ENCODE measurements around the gene HOXC10.

The HOXC10 gene

GRCh38 chr12:53977596-53978445 is 7.1 kb upstream of the HOXC10 start:
- no peak for DNase-seq

DNA sequence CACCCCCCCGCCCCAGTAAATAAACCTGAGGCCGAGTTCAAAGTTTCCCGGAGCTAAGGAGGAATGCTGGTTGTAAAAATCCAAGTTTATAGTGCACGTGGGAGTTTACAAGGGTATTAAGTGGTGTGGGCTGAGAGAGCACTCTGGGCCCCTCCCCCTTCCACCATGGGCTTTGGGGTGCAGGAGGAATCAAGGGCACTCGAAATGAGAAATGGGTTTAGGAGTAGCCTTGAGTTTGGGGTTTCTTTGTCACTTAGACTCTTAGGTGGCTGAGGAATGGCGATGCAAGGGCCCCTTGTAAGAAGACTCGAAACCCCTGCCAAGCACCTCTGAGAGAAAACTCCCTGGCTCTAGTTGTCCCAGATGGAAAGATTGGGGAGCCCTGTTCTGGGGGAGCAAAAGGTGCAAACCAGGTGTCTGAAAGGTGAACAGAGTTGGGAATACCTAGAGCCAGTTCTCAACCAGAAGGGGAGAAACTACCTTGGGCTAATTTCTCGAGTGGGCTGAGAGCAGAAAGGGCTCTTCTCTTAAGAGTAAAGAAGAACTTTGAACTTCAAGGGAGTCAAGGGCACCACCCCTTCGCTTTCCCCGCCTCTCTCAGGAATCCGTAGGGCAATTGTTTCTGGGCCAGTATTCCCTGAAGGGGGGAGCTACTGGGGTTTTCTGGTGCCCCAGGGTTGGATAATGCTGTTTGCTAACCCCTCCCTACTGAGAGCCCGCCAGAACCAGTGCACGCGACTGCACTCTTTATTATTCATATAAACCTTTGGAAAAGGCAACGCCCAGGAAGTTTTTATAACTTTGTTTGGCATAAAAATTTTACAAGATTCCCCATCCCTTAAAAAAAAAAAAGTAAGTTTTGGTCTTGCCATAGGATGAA is 6.2 kb upstream of the HOXC10 start:
- no peak for DNase-seq

GRCh38 chr12:53980104-53980801 is 4.7 kb upstream of the HOXC10 start:
- DNase-seq: no peak

GRCh38 chr12:53980802-53981496 is 4.0 kb upstream of the HOXC10 start:
- no peak for DNase-seq

DNA sequence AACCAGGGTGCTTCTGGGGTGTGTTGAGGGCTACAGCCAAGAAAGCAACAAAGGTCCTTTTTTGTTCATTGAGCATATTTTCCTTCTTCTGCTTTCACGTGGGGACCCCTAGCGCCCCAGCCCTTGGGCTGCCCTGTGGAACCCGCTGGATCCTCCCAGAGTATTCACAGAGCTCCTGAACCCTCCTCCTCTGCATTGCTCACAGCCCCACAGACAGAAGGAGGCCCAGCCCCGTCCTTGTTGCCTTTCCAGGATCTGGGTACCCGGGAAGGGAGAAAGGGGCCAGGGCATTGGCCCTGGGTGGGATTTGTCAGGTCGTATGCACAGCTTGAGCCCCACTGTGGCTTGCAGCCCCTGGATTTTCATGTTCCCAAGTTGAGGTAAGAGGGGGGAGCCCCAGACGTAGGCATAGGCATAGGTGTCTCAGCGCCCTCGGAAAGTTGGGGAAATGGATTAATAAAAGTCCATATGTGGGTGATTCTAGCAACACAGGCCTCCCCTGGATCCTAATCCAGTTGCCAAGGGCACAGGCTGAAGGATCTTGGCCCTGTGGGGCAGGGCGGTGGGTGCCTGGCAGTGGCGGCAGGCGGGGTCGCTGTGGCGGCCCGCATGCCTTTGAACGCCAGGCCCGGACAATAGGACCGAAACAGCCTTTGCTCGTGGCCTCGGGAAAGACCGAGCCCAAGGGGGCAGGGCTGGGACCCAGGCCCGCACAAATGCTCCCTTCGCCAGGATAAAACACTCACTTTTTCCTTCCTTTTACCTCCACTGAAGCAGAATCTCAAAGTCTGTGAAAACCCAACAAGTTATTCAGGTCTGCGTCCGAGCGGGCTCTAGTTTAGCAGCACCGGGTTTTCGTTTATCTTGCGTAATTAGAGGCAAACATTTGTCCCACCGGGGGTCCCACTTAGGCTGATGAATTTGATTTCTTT is 3.0 kb upstream of the HOXC10 start:
- no peak for DNase-seq

DNA sequence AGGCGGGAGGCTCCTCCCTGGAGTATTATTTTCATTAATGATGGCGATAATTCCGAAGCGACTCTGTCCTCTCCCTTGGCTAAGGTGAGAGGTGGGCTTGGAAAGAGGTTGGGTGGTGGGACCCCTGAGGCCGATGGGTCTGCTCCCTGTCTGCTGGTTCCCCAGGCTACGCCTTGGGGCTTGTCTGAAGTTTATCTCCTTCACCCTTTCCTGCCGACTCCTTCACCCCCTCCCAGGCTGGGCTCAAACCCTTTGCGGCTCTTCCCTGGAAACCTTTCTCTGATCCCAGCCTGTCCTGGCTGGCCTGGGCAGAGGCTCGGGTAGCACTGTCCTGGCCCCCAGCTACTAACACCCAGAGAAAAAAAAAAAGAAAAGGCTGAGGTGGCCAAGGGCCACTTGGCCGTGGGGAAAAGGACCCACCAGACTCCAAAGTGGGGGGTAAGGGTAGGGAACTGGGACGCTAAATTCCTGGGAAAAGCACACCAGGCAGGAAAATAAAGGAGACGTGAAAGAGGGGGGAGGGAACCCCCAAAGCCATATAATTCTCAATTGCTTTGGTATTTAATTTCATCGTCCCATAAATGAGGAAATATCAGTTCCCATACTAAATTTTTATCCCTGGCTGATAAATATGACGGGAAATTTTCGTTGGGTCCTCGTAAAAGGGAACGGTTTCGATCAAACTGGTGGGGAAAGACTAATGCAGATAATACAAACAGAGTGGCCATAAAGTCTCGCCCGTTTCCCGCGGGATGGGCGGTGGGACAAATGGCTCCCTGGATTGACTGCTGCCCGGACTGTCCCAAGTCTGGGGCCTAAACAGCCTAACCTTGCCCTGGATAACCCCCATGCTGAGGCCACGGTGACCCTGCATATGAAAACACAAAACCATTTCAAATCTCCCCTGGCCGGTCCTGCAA is 2.0 kb upstream of the HOXC10 start:
- no peak for DNase-seq

DNA sequence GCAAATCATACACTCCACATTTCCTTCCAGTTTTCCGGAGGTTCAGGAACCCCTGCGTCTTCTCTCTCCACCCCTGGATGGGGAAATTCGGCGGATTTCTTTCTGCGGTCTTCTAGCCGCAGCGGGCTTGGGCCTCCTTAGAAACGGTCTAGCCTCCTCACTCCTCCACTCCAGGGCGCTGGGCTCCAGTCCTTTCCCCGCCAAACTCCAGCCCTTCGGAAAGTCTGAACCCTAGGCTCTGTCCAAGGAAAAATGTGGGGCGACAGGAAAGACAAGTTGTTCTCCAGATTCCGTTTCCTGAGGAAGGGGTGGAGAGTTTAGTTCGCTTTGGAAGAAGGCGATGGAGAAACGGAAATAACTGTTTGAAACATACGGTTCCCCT is 1.4 kb upstream of the HOXC10 start:
- DNase-seq: no peak

DNA sequence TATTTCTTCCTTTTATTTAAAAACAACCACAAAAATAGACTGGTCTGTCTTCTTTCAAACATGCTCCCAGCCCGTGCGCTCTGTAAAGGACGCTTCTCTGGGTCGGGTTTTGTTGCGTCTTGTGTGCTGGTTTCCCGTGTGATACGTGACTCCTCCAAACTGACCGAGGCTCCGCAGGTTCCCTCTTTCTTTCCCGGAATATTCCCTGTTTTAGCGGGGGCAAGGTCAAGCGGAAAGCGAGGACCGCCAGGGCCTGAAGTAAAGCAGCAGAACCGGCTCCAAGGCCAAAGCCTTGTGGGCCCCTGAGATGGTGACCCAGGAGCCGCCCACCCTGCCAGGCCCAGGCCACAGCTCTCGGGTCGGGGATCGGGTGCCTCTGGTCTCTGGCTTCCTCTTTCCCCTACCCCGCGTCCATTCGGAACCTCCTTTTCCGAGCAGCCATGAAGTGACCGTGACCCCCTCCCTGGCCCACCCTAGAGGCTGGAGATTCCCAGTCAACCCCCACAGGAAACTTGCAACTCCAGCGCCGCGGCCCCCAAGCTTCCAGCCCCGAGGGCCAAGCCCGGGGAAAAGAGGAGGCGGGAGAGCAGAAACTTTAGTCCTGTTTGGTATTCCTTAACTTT is 885 bp upstream of the HOXC10 start:
- DNase-seq: no peak

DNA sequence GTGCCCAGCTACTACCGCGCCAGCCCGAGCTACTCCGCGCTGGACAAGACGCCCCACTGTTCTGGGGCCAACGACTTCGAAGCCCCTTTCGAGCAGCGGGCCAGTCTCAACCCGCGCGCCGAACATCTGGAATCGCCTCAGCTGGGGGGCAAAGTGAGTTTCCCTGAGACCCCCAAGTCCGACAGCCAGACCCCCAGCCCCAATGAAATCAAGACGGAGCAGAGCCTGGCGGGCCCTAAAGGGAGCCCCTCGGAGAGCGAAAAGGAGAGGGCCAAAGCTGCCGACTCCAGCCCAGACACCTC is 697 bp downstream of the HOXC10 start:
- DNase-seq: no peak

GRCh38 chr12:53985994-53986685 is 1.2 kb downstream of the HOXC10 start:
- peak; percentile 10 for DNase-seq

DNA sequence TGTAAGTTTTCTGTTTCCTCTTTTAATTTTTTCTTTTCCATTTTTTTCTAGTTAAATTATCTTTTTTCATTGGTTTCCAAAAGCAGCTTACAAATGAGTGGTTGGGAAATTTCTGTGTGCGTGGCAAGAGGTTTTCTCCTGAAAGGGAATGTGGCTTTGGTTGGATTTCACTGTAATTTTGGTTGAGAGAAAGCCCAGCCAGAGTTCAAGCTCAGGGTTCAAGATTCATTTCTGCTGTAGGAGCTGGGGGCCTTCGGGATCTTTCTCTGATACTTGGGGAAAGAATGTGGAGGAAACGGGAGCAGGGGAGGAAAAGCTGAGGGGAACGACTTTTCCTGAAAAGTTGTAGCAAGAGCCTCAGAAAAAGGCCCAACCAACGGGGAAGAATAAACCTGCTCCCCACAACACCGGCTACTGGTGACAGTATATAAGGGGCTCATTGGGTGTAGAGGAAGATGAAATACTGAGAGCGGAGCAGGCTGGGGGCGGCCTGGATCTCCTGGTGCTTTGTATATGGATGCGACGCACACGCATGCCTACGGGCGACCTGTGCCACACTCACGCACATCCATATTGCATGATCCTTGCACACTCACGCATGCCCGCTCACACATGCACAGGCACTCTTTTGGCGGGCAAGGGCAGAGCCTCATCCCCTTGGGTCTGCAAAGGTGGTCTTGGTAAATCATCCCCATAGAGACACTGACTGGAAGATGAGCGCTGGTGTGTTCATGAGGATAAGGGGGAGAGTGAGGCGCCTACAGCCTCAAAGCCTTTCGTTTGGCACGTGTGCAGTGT is 1.9 kb downstream of the HOXC10 start:
- no peak for DNase-seq

GRCh38 chr12:53987787-53988230 is 2.9 kb downstream of the HOXC10 start:
- DNase-seq: no peak

GRCh38 chr12:53988541-53989226 is 3.7 kb downstream of the HOXC10 start:
- no peak for DNase-seq

DNA sequence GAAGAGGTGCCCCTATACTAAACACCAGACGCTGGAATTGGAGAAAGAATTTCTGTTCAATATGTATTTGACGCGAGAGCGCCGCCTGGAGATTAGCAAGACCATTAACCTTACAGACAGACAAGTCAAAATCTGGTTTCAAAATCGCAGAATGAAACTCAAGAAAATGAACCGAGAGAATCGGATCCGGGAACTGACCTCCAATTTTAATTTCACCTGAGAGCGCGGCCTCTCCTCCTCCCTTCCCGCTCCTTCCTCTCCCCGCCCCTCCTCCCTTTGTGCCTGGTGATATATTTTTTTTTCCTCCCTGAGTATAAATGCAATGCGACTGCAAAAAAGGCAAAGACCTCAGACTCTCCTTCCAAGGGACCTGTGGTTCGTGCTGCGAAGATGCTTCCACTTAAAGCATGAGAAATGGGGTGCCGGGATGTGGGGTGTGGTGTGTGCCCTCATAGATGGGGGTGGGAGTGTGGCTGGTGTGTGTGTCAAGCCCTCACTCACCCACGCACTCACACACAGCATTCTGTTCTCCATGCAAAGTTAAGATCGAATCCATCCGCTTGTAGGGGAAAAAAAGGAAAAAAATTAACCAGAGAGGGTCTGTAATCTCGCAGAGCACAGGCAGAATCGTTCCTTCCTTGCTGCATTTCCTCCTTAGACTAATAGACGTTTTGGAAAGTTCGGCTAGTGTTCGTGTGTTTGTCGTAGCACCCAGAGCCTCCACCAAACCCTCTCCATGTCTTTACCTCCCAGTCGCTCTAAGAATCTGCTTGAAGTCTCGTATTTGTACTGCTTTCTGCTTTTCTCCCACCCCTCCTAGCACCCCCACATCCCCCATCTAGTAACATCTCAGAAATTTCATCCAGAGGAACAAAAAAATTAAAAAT is 4.5 kb downstream of the HOXC10 start:
- DNase-seq: peak; percentile 34

- DNase-seq: no peak
Measured at GRCh38 chr12:53990311-53991076, 5.5 kb downstream of the HOXC10 start.

DNA sequence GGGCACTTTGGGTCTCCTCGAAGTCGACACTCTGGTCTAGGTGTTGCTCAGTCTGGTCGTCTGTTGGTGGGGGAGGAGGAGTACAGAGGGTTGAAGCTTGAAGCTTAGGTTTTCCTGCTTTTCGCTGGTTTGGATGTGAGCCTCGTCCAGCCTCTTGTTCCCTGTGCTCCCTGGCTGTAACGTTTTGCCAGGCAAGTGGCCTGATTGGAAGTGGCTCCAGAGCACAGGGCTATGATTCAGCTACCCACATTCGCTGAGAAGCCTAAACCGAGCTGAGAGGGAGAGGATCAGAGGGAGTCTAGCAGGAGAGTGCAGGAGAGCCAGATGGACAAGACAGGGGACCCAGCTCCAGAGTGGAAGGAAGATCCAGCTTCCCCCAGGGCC is 6.1 kb downstream of the HOXC10 start:
- DNase-seq: no peak
